Right atrium auricular region (tissue), 2 donors: ENCODE measurements around the gene DENND1A. TPM values are rescaled to one million over a fixed set of nuclear protein-coding genes. Genes with fewer than 3 reads are reported as not detected.
"Not testable (repeated sequence)": the region's sequence is repeated elsewhere in the genome, so short reads cannot be mapped to it uniquely, and the experiment has no call there.

Source experiments
- DNase-seq: peaks from one replicate; pipeline ENCODE4 v3.0.0-alpha.2; 2019; ENCODE audit warnings: low spot score
- H3K27ac ChIP-seq, 2 donors: fragments of 200-600 bp; sonication (generic); 1 replicate in 1 of 2; 2 replicates in 1 of 2; pipeline ENCODE4 v1.5.1; 2016 to 2019
- H3K27me3 ChIP-seq, 2 donors: fragments of 200-600 bp; sonication (generic); one replicate each; pipeline versions ENCODE4 v1.5.1 to v1.6.0; 2017 to 2019
- H3K36me3 ChIP-seq: fragments of 200-600 bp; sonication (generic); one replicate; pipeline ENCODE4 v1.5.1; 2016
- H3K4me1 ChIP-seq, 2 donors: fragments of 200-600 bp; sonication (generic); one replicate each; pipeline versions ENCODE4 v1.5.1 to v1.6.0; 2017 to 2019
- H3K4me3 ChIP-seq, 2 donors: fragments of 200-600 bp; sonication (generic); 1 replicate in 1 of 2; 2 replicates in 1 of 2; pipeline ENCODE4 v1.5.1; 2017 to 2019; ENCODE audit warnings: mild to moderate bottlenecking in 1 of 2, moderate library complexity in 1 of 2
- H3K9me3 ChIP-seq, 2 donors: fragments of 200-600 bp; sonication (generic); one replicate each; pipeline ENCODE4 v1.5.1; 2019
- CTCF ChIP-seq, 2 donors: fragments of 200-600 bp; sonication (generic); IDR thresholded peaks; one replicate each; pipeline ENCODE4 v1.5.1; 2019; ENCODE audit warnings: antibody characterized with exemption in 2 of 2
- total RNA-seq, 2 donors: library from RNA; depleted of rRNA; stranded (reverse); fragments of >200 nt; gene quantifications; one replicate each; pipeline ENCODE4 v1.1.0, GENCODE V29; 2016

Gene DENND1A
- total RNA-seq, 2 donors from 2014 or later, result 14.9 to 23.6 TPM

- no peaks in the 10 kb centered on the region for H3K36me3 ChIP-seq
- peaks cover 0 to 36% of the 10 kb centered on the region in 2 donors for H3K4me1 ChIP-seq
- H3K27ac ChIP-seq, result no peak overlapping the region
- no peak for DNase-seq
- H3K4me3 ChIP-seq, result no peak overlapping the region
- H3K27me3 ChIP-seq, result no peaks in the 10 kb centered on the region
- no peaks in the 10 kb centered on the region for H3K9me3 ChIP-seq
- no peak for TF ChIP-seq CTCF (IDR thresholded peaks at IDR 0.05)
Measured at GRCh38 chr9:123336449-123336848, 593.5 kb downstream of the DENND1A start.

GRCh38 chr9:123335986-123336329 lies 594.0 kb downstream of the DENND1A start:
- H3K9me3 ChIP-seq, result no peaks in the 10 kb centered on the region
- no peak for DNase-seq
- peak overlapping the region in 1 of 2 donors; percentile 31 for H3K27ac ChIP-seq
- no peak overlapping the region for H3K4me3 ChIP-seq
- no peaks in the 10 kb centered on the region for H3K27me3 ChIP-seq
- peaks cover 0 to 36% of the 10 kb centered on the region in 2 donors for H3K4me1 ChIP-seq
- no peak for TF ChIP-seq CTCF (IDR thresholded peaks at IDR 0.05)
- no peaks in the 10 kb centered on the region for H3K36me3 ChIP-seq

DNA sequence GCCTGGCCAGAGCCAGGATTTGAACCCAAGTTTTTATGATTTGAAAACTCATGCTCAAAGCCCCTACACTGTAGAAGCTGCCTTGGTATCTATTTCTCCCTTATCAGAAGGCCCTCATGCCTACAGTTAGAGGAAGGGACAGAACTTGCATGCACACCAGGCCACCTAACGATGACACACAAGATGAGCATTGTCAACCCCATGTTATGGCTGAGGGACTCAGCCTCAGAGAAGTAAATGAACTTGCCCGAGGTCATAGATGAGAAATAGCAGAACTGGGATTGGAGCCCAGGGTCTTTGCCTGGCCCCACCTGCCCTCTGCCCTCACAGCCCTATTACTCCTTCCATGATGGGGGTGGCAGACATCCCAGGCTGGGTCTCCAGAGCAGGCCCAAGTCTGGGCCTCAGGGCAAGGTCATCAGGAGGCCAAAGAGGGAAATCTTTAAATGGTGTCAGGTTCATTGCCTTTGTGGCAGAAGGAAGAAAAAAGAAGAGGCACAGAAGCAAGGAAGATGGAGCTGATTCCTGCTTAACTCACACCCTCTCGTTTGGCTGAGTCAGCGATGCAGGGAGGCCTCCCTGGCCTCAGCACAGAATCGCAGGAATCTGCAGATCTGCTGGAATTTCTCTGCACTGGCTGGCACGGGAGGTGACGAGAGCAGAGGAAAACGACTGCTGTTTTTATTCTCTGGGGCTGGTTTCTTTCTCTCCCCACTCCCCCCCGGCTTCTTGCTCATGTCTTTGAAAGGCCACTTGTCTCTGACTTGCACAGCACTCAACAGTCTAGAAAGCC lies 594.5 kb downstream of the DENND1A start:
- H3K27ac ChIP-seq, result peak overlapping the region; percentile 12 to 31
- H3K4me3 ChIP-seq, result no peak overlapping the region
- H3K9me3 ChIP-seq, result no peaks in the 10 kb centered on the region
- no peaks in the 10 kb centered on the region for H3K36me3 ChIP-seq
- DNase-seq, result no peak
- TF ChIP-seq CTCF (IDR thresholded peaks at IDR 0.05), result no peak
- H3K4me1 ChIP-seq, result peaks cover 0 to 33% of the 10 kb centered on the region in 2 donors
- no peaks in the 10 kb centered on the region for H3K27me3 ChIP-seq

DNA sequence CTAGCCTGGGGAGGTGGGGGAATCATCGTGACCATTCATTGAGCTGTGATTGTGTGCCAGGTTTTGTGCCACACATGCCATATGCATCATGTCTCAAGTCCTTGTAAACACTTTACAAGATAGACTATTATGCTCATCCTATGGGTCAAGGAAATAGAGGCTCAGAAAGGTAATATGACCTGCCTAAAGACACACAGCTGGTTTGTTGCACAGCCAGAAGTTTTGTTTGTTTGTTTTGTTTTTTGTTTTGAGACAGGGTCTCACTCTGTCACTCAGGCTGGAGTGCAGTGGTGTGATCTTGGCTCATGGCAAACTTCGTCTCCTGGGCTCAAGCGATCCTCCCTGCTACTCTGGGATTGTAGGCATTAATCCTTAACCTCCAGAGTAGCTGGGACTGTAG lies 595.3 kb downstream of the DENND1A start:
- Histone ChIP-seq H3K27ac (no peak overlapping the region), H3K9me3 (no peaks in the 10 kb centered on the region), H3K4me3 (no peak overlapping the region), H3K36me3 (no peaks in the 10 kb centered on the region), H3K27me3 (no peaks in the 10 kb centered on the region), H3K4me1 (peaks cover 0 to 25% of the 10 kb centered on the region in 2 donors)
- DNase-seq, result no peak
- no peak for TF ChIP-seq CTCF (IDR thresholded peaks at IDR 0.05)

- H3K27ac ChIP-seq, H3K9me3 ChIP-seq, H3K4me3 ChIP-seq, H3K36me3 ChIP-seq, DNase-seq, H3K27me3 ChIP-seq: not testable (repeated sequence)
- peaks cover 0 to 13% of the 10 kb centered on the region in 2 donors for H3K4me1 ChIP-seq
Measured at GRCh38 chr9:123333058-123333669, 596.8 kb downstream of the DENND1A start.

- TF ChIP-seq CTCF (IDR thresholded peaks at IDR 0.05), result no peak
- no peak overlapping the region for H3K4me3 ChIP-seq
- peaks cover 0 to 13% of the 10 kb centered on the region in 2 donors for H3K4me1 ChIP-seq
- DNase-seq, result no peak
- H3K36me3 ChIP-seq, result no peaks in the 10 kb centered on the region
- no peak overlapping the region for H3K27ac ChIP-seq
- no peaks in the 10 kb centered on the region for H3K9me3 ChIP-seq
- H3K27me3 ChIP-seq, result no peaks in the 10 kb centered on the region
Measured at GRCh38 chr9:123331346-123332060, 598.4 kb downstream of the DENND1A start.
